Measurements from ENCODE around the gene MS4A10.

DNA sequence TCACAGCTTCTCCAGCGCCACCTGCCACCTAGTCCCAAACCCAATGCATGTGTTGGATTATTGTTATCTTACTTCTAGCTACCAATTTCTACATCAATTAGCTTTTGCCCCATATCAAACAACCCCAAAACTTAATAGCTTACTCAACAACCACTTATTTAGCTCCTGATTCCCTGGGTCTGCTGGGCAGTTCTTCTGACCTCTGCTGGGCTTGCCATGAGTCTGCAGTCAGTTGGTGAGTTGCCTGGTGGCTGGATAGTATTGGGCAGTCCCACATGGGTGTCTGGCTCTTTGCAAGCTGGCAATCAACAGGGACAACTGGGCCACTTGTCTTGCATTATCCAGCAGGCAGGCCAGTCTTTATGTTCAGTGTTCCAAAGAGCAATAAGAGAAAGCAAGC is 42.1 kb upstream of the MS4A10 start:
- TF ChIP-seq EP300 (IDR thresholded peaks at IDR 0.05) (no peak), POLR2A (IDR thresholded peaks at IDR 0.05) (no peak)
- TF ChIP-seq, protein P1, sequence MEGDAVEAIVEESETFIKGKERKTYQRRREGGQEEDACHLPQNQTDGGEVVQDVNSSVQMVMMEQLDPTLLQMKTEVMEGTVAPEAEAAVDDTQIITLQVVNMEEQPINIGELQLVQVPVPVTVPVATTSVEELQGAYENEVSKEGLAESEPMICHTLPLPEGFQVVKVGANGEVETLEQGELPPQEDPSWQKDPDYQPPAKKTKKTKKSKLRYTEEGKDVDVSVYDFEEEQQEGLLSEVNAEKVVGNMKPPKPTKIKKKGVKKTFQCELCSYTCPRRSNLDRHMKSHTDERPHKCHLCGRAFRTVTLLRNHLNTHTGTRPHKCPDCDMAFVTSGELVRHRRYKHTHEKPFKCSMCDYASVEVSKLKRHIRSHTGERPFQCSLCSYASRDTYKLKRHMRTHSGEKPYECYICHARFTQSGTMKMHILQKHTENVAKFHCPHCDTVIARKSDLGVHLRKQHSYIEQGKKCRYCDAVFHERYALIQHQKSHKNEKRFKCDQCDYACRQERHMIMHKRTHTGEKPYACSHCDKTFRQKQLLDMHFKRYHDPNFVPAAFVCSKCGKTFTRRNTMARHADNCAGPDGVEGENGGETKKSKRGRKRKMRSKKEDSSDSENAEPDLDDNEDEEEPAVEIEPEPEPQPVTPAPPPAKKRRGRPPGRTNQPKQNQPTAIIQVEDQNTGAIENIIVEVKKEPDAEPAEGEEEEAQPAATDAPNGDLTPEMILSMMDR (IDR thresholded peaks at IDR 0.05), result no peak

All from sigmoid colon (tissue), 4 donors.